Right renal cortex interstitium (tissue), 3 donors: ENCODE measurements around the gene RBM7. TPM values are rescaled to one million over a fixed set of nuclear protein-coding genes. Genes with fewer than 3 reads are reported as not detected.

Source experiments
- DNase-seq, 3 donors: peaks; one replicate each; pipeline ENCODE4 v3.0.0-alpha.2; 2013; ENCODE audit warnings: low read depth in 3 of 3, low spot score in 2 of 3
- polyA plus RNA-seq, 3 donors: library from polyadenylated mRNA; unstranded; fragments of 120-200 nt; gene quantifications; one replicate each; pipeline ENCODE4 v1.2.1, GENCODE V29; 2013; ENCODE audit not compliant: insufficient read length in 3 of 3

The RBM7 gene, protein sequence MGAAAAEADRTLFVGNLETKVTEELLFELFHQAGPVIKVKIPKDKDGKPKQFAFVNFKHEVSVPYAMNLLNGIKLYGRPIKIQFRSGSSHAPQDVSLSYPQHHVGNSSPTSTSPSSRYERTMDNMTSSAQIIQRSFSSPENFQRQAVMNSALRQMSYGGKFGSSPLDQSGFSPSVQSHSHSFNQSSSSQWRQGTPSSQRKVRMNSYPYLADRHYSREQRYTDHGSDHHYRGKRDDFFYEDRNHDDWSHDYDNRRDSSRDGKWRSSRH
- 10 to 100 TPM; 60.1 to 61.6 (median 61.2) TPM for polyA plus RNA-seq

DNA sequence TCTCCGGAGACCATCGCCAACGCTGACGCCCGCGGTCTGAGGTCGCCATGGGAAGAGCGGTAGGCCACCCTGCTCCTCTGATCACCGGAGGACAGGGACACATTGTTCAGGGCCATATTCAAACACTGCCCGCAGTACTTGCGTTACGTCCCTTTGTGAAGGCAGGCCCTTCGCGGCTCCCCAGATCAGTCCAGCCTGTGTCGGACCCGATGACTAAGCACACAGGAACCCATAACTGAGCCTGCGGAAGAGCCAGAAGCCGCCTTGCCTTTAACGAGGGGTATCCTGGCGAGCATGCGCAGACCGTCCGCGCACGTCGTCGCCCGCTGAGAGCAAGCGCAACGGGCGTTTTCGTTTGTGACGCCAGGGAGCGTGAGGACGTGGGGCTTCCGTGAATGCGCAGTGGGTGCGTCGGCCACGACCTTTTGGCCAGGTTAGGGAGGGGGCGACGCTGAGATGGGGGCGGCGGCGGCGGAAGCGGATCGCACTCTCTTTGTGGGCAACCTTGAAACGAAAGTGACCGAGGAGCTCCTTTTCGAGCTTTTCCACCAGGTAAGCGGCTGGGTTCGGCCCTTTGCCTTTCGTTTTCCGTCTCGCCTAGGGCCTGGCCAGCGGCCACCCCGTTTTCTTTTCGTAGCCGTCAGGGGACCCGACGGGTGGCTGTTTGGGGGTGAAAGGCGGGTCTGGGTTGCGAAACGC lies at the start of gene RBM7, which contains the start of gene C11orf71:
RBM7 (plus strand) TSS at position 451 of the 699 bp plus-strand sequence; CDS start at position 457, 6 bp downstream.
C11orf71 (minus strand) TSS at position 296 of the 699 bp plus-strand sequence; CDS start at position 116, 180 bp downstream.
- peak; percentile 91 to 94 (median 93) for DNase-seq

DNA sequence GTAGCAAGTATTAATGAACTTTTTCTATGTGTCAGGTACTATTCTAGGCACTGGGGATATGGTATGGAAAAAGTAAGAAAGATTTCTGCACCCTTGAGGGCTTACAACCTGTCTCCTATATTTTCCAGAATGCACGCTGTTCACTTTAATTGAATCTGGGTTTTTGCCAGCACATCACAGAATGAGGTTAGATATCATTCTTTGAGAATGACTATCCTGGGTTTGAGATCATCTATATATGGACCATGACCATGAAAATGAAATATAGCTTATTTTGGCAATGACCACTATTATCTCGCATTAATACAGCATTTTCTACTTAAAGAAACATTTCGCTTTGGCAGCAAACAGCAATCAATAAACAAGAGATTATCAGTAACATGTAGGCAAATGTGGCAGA lies 47.0 kb upstream of the RBM7 start:
- no peak for DNase-seq

DNA sequence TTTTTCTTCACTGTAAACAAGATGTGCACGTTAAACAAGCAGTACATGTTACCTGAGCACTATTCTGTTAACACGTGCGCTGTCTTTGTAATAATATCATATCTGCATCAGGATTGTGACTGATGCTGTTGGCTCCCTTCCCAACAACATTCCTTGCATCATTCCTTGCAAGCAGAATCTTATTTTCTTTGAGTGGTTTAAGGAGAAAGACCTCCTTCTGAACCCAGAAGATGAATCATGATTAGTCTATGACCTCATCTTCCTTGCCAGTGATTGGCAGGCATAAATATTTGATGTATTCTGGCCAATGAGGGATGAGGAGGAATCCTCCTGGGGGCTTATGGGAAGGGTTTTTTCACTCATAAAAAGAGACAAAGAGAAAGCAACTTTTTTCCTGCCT lies 46.4 kb upstream of the RBM7 start:
- DNase-seq = no peak

DNA sequence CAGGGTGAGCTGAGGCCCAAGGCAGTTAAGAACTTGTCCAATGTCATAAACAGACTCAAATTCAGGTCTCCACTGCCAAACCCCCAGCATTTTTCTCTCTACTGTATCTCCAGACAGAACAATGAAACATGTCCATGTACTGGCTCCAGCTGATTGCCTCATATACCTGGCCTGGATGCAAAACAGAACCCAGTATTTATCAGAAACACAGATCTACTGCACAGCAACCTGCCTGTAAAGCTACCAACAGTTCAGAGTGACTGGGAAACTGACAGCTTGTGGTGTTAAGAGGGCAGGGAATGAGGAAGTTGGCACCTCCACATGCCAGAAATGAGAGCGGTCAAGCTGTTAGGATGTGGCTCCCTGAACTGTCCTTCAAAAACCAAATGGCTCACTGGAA lies 41.8 kb upstream of the RBM7 start:
- DNase-seq = no peak

DNA sequence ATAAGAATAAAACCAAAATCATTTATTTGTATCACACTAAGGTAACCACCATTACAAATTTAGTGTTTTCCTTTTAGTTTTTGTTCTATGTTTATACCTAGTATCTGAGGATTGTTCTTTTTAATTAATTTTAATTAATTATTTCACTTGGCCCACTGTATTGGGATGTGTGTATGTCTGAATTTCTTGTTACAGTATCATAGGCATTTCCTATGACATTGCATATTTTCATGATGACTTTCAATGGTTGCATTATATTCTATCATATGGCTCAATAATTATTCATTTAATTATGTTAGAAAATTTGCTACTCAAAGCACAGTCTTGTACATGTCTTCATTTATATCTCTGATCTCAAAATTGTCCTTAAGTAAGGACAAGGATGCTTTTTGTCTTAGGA lies 41.1 kb upstream of the RBM7 start:
- DNase-seq = no peak

DNA sequence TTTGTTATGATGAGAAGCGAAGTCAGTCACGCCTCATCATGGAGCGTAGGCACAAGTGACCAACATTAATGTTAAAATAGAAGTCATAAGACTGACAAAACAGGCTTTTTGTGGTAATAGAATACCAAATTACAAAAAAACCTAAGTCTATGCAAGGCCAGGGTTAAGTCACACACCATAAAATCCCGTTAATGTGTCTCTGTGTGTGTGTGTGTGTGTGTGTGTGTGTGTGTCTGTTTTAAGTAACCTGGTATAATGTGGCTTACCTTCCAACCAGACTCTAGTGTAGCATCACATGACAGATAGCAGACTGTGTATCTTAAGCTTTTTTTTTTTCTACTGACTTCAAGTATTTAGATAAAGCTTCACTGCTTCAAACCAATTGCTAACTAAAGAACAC lies 38.1 kb upstream of the RBM7 start:
- no peak for DNase-seq

DNA sequence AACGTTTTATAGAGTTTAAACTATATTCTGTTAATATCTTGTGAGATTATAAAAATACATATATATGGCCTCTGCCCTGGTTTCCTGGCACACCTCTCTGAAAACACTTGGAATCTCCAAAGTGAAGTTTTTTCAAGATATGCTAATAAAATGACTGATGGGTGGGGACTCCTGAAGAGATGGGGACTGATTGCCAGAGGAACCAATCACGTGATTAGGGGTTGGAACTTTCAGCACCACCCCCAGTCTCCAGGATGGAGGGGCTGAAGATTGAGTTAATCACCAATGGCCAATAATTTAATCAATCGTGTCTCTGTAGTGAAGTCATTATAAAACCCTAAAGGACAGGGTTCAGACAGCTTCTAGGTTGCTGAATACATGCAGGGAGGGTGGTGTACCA lies 37.5 kb upstream of the RBM7 start:
- DNase-seq = no peak

DNA sequence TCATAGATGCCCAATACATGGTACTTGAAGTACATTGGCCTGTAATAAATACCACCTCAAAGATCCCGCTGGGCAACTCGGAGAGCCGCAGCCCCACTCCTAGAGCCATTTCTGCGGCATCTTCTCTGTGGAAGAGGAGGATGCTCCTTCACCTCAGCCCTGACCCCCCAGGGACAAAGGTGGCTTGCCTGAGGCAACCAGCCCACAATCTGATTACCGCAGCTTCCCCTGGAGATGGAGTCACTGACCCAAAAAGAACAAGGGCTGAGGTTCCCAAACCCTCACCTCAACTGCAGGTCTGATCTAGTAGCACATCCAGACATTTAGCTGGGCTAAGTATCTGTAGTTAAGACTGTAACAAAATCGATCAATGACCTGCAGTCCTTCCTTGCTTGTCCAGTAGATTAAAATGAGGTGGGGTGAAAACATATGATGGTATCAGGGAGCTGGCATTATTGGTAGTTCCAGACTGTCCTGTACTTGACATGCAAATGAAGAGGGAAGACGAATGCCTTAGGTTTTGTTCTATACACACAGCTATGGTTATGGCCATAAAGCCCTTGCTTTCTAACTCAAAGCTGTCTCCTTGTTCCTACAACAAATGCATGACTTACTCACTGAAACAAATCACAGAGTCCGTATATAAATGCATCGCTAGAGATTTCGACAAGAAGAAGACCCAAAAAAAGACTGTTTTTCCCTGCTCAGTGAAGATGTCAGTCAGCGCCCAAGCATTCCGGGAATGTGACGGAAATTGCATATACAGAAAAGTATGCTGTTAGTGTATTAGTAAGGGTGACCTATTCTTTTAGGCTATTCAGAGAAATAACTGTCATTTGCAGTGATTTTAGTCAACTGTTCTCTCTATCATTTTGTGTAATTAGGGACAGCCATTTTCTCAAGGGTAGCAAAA lies 33.9 kb upstream of the RBM7 start:
- no peak for DNase-seq

DNA sequence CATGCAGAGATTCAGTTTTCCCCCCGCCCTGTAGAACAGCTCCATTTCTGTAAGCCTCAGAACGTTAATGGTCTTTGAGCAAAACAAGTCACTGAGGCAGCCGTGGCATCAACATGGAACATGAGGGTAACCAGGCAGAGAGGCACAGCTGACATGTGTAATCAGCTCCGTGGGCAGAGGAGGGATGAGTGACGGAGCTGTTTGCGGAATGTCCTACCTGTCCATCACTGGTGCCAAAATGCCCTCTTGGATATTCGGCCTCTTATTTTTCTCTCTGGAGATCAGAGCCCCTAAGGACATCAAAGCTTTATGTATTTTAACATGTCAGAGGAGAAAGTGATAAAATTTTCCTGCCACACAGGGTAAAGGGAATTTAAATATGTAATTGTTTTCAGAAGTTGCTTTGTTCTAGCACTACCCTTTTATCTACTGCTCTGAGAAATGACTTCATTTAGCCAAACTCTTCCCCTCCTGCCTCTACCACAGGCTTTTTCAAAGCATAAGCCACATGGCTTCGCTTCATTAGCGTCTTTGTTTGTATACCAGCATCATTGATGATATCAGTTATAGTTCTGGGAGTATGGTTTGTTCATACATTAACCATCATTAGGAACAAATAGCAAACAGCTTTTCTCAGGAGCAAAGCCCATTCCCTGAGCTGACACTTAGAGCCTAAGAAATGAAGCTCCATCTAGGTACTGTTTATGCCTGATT lies 33.1 kb upstream of the RBM7 start:
- DNase-seq = no peak

DNA sequence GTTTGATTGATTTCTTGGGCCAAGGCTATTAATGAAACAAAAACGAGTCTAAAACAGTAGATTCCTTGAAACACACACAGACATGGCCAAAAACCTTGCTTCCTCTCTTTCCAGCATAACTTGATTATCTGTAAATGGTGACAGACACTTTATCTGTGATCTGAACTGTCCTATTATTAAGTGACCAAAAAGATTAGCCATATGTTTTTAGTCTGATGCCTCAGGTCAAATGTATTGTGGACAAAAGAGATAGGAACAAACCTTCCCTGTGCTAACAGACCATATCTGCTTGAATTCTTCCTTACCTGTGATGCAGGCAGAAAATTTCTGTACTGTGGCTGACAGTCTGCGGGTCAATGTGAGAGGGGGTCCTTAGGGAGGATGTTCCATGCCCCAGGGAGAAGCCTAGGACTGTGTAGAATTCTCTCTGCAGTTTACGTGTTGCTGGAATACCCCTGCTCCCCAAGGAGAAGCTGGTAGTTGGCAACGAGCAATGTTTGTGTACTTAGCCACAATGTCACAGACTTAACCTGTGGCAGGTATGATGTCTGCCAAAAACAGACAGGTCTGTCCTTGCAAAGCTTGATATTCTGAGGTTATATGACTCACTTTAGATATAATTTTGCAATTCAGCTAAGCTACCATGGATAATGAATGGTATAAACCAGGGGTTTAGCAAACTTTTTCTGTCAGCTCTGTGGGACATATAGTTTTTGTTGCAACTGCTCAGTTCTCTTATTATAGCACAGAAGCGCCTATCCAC lies 31.4 kb upstream of the RBM7 start:
- DNase-seq = no peak

DNA sequence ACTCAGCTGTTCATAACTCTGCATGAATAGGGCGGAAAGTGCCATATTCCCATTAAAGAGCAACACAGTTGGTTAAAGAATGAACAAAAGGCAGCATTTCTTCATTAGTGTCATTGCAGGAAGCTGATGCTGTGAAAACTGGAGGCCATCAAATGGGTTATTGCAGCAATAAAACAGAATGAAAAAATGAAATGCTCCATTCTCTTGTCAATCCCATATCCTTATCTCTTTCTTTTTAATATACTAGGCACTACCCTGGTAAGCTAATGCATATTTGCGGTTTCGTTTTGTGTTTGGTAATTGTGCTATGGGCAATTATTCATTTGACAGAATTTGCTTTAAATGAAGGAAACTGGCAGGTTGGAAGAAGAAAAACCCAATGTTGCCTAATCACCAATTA lies 25.4 kb upstream of the RBM7 start:
- no peak for DNase-seq

DNA sequence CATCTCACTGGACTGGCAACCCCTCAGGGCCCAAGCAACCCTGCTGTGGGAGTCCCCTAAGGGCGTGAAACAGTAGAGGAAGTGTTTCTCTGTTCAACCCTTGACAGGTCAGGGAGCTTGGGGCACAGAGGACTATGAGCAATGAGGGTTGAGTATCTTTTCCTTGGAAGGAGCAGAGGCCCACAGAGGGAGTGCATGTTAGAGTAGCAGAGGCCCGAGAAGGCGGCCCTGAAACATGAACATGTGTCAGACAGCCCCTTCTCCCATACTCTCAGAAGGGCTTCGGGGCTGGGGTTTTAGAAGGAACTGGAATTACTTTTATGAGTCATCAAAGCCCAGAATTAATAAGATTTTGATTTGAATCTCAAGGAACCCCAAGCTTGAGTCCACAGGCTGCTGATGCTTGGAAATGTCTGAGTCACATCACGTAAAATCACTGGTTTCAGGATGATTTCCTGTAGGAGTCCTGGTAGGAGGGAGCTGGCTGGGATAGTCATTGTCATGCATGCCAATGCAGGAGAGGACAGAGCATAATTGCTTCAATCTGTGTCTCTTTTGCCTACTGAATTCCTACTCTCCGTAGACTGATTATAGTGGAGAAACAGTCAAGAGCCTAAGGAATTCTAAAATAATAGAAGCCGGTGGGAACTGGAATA lies 22.7 kb upstream of the RBM7 start:
- DNase-seq = no peak

DNA sequence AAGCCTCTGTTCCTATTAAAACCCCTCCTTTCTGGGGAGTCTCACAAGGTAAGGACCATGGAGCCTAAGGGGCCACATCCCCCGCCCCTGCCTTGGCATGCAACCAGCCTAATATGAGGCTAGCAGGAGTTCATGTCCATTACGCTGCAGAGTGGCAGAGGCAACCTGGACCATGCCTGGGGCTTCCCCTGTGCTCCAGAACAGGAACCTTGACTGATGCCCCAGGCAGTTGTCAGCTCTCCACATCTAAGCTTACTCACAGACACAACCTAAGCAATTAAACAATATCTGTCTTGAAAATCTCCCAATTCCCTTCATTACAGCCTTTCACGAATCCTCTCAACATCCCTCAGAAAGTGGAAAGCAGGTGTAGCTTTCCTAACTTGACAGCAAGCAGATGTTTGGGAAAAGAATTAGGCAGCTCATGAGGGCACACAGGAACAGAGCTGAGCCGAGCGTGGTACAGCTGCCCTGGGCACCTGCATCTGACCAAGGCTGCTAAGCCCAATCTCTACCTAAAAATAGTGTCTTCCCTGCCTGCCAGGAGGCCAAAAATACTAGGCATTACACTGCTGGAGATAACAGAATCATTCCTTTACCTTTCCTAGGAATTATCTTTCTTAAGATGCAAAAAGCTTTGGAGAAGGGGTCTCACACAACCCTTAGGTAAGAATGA lies 20.9 kb upstream of the RBM7 start:
- no peak for DNase-seq

DNA sequence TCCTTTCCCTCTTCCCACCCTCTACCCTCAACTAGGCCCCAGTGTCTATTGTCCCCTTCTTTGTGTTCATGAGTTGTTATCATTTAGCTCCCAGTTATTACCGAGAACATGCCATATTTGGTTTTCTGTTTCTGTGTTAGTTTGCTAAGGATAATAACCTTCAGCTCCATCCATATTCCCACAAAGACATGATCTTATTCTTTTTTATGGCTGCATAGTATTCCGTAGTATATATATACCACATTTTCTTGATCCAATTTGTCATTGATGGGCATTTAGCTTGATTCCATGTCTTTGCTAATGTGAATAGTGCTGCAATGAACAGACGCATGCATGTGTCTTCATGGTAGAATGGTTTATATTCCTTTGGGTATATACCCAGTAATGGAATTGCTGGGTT lies 18.0 kb upstream of the RBM7 start:
- DNase-seq = no peak

DNA sequence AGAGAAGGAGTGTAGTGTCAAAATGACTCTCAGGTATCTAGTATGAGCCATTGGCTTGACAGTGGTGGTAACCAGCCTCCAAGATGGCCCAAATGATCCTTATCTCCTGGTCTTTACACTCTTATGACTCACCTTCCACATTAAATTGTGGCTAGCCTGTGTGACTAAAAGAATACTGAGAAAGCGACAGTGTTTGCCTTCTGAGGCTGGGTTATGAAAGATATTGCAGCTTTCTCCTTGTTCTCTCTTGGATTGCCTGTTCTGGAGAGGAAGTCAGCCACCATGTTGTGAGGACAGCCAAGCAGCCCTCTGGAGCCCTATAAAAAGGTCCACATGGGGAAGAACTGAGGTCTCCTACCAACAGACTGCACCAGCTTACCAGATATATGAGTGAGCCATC lies 16.0 kb upstream of the RBM7 start:
- DNase-seq = no peak

DNA sequence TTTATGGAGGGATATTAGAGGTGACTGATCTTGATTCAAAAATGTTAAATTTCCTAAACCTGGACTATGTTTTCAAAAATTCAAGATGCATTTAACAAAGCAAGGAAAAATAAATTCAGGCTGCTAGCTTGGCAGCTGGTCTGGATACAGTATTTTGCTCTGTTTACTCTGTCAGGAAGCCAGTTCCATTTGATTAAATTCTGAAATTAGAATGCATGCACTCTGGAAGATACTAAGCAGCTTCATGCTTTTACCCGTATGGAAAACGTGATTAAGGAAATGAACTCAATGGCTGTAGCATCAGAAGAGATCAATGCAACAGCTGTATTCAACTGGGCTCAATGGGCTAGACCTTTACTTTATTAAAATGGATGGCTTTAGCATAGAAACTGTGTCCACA lies 14.3 kb upstream of the RBM7 start:
- DNase-seq = no peak

DNA sequence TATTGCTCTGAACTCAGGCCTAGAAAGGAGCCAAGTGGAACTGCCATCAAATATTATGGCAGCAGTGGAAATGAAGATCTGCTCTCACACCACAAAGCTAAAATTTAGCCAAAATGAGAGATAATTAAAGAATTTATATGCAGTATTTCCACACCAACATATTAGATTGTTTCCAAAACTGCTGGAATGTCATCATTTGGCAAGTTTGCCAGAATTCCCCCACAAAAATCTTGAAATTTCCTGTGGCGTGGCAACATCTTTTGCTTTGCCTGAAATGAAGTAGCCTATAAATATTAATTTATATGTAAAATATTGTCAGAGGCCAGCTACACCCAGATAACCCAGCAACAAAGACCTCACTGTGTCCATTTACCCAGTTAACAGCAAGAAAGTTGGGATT lies 13.9 kb upstream of the RBM7 start:
- DNase-seq = no peak

DNA sequence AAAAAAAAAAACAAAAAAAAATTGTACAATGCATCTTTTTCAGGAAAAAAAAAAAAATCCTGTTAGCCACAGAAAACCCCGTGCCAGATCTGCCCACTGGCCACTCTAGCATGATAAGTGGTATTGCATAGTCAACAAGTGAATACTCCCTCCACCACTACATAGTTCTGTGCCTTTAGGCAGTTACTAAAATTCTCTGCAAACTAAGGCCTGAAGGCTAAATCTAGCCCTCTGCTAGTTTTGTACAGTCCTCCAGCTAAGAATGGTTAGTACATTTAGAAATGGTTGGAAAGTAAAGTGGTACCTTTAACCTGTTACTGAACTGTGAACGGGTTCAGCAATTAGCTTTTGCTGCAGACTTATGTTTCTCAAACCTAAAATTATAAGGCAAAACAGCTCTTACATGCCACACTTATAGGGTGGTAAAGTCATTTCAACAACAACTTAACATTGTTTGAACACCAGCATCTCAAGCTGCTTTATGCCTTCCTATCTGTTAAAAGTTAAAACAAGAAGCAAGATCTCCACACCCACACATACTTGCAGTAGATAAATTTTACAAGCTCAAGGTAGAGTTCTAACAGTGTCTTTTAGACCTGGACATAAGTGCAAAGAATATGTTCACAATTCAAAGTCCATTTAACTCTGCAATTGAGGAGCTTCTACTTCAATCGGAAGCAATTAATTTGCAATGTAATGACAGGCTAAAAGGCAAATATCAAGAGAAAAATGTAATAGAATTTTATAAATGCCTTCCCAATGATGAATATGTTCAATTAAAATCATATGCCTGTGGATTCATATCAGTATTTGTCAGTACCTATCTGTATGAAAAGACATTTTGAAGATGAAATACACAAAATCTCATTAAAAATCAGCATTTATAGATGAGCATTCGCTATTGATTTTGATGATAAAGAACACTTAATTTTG lies 7.5 kb upstream of the RBM7 start:
- no peak for DNase-seq
